IMR-90 (cell line): Measurements from ENCODE around the gene CTIF. TPM values are rescaled to one million over a fixed set of nuclear protein-coding genes. Genes with fewer than 3 reads are reported as not detected.

ENCODE experiments used
- ATAC-seq: fragments of 200-7000 bp; cut with Tn5 transposase; 2 replicates; pipeline ENCODE4 v1.9.1; 2020; ENCODE audit warnings: low read depth, mild to moderate bottlenecking, moderate library complexity
- BruUV-seq: library from RNA; stranded (reverse); fragments of 400-500 nt; replicated peaks from 2 replicates; lab custom pipeline; 2021; lab: Mats Ljungman, UMichigan
- CTCF ChIA-PET: fragments of 300-600 bp; formaldehyde crosslinking; extraction: SDS; loops from one replicate; lab custom pipeline; 2021; ENCODE audit warnings: antibody characterized with exemption; lab: Yijun Ruan, JAX
- POLR2A ChIA-PET: fragments of 300-600 bp; sonication (Branson Sonifier 250); formaldehyde crosslinking; loops from one replicate; lab custom pipeline; 2022; ENCODE audit warnings: antibody characterized with exemption; ENCODE audit not compliant: unreplicated experiment; lab: Charles Lee
- DNase-seq: peaks from one replicate; pipeline ENCODE4 v3.0.0; 2013
- H2AFZ ChIP-seq: replicated peaks from 2 replicates; pipeline ENCODE3; 2013; ENCODE audit warnings: low read length, mild to moderate bottlenecking; ENCODE audit not compliant: poor library complexity
- H2AK5ac ChIP-seq: 2 replicates; pipeline ENCODE4 v1.6.1; 2013; ENCODE audit warnings: low read depth, low read length, inconsistent platforms
- H2AK9ac ChIP-seq: replicated peaks from 2 replicates; pipeline ENCODE3; 2013; ENCODE audit warnings: mild to moderate bottlenecking, low read depth, low read length, moderate library complexity; ENCODE audit not compliant: poor library complexity
- H2BK120ac ChIP-seq: 2 replicates; pipeline ENCODE4 v1.6.1; 2013; ENCODE audit warnings: low read depth, low read length, inconsistent platforms
- H2BK15ac ChIP-seq: 3 replicates; pipeline ENCODE4 v1.6.1; 2013; ENCODE audit warnings: low read depth, low read length, inconsistent platforms
- H2BK20ac ChIP-seq: 2 replicates; pipeline ENCODE4 v1.6.1; 2013; ENCODE audit warnings: low read depth, mild to moderate bottlenecking, inconsistent platforms, low read length, moderate library complexity
- H2BK5ac ChIP-seq: 2 replicates; pipeline ENCODE4 v1.6.1; 2013; ENCODE audit warnings: mild to moderate bottlenecking, low read depth, low read length, inconsistent platforms; ENCODE audit not compliant: poor library complexity, severe bottlenecking
- H3K14ac ChIP-seq: replicated peaks from 2 replicates; pipeline ENCODE4 v1.6.1; 2013; ENCODE audit warnings: low read depth, low read length, inconsistent platforms
- H3K18ac ChIP-seq: 2 replicates; pipeline ENCODE4 v1.6.1; 2013; ENCODE audit warnings: low read depth, low read length, control low read depth
- H3K23ac ChIP-seq: 2 replicates; pipeline ENCODE4 v1.6.1; 2013; ENCODE audit warnings: low read depth, low read length, inconsistent platforms
- H3K27ac ChIP-seq: 2 replicates; pipeline ENCODE4 v1.5.1; 2013; ENCODE audit warnings: mild to moderate bottlenecking, control low read depth, low read length; ENCODE audit not compliant: insufficient read depth
- H3K27me3 ChIP-seq: 2 replicates; pipeline ENCODE4 v1.6.1; 2013; ENCODE audit warnings: low read length; ENCODE audit not compliant: control insufficient read depth, insufficient read depth
- H3K36me3 ChIP-seq: 2 replicates; pipeline ENCODE4 v1.6.1; 2013; ENCODE audit warnings: low read length, mixed read lengths; ENCODE audit not compliant: control insufficient read depth, insufficient read depth
- H3K4ac ChIP-seq: 2 replicates; pipeline ENCODE4 v1.6.1; 2013; ENCODE audit warnings: low read depth, low read length, inconsistent platforms
- H3K4me1 ChIP-seq: 2 replicates; pipeline ENCODE4 v1.6.1; 2013; ENCODE audit warnings: low read length, mixed read lengths; ENCODE audit not compliant: control insufficient read depth, insufficient read depth
- H3K4me2 ChIP-seq: 2 replicates; pipeline ENCODE4 v1.6.1; 2013; ENCODE audit warnings: low read depth, mild to moderate bottlenecking, control low read depth, low read length, moderate library complexity
- H3K4me3 ChIP-seq: 2 replicates; pipeline ENCODE4 v1.5.1; 2013; ENCODE audit warnings: low read depth, mild to moderate bottlenecking, control low read depth, low read length, moderate library complexity; ENCODE audit not compliant: insufficient read depth
- H3K56ac ChIP-seq: 2 replicates; pipeline ENCODE4 v1.6.1; 2013; ENCODE audit warnings: low read length, inconsistent platforms; ENCODE audit not compliant: insufficient read depth; ENCODE audit errors: extremely low read depth
- H3K79me1 ChIP-seq, 2 experiments: 2 replicates each; pipeline ENCODE4 v1.6.1; 2013; ENCODE audit warnings: low read length in 2 of 2, inconsistent platforms in 1 of 2, low read depth in 1 of 2
- H3K9ac ChIP-seq: 2 replicates; pipeline ENCODE4 v1.6.1; 2013; ENCODE audit warnings: low read depth, low read length, control low read depth
- H3K9me1 ChIP-seq: 2 replicates; pipeline ENCODE4 v1.6.1; 2013; ENCODE audit warnings: low read length, inconsistent platforms; ENCODE audit not compliant: insufficient read depth
- H3K9me3 ChIP-seq: 2 replicates; pipeline ENCODE4 v1.6.1; 2013; ENCODE audit warnings: low read length; ENCODE audit not compliant: control insufficient read depth, insufficient read depth
- H4K20me1 ChIP-seq: 2 replicates; pipeline ENCODE4 v1.6.1; 2013; ENCODE audit warnings: low read length, inconsistent platforms; ENCODE audit not compliant: insufficient read depth
- H4K5ac ChIP-seq: 2 replicates; pipeline ENCODE4 v1.6.1; 2013; ENCODE audit warnings: mild to moderate bottlenecking, low read depth, low read length, control low read depth
- H4K8ac ChIP-seq, 2 experiments: 2 replicates each; pipeline ENCODE4 v1.6.1; 2013; ENCODE audit warnings: low read depth in 2 of 2, low read length in 2 of 2, control low read depth in 1 of 2, inconsistent platforms in 1 of 2
- H4K91ac ChIP-seq: 2 replicates; pipeline ENCODE4 v1.6.1; 2013; ENCODE audit warnings: low read depth, low read length, inconsistent platforms; ENCODE audit not compliant: insufficient read depth
- BHLHE40 ChIP-seq: fragments of 150-350 bp; IDR thresholded peaks from 2 replicates; pipeline ENCODE4 v1.6.1; 2016; ENCODE audit warnings: mild to moderate bottlenecking, low read depth, low read length
- CEBPB ChIP-seq: IDR thresholded peaks from 2 replicates; pipeline ENCODE4 v1.6.1; 2012; ENCODE audit warnings: low read depth, low read length, improper control_type of control experiment
- CHD1 ChIP-seq: IDR thresholded peaks from 2 replicates; pipeline ENCODE4 v1.6.1; 2012; ENCODE audit warnings: low read depth, low read length, improper control_type of control experiment
- FOS ChIP-seq: fragments of 150-350 bp; IDR thresholded peaks from 2 replicates; pipeline ENCODE4 v1.6.1; 2016; ENCODE audit warnings: low read depth, low read length
- MAZ ChIP-seq: IDR thresholded peaks from 2 replicates; pipeline ENCODE4 v1.6.1; 2012; ENCODE audit warnings: low read depth, mild to moderate bottlenecking, low read length, improper control_type of control experiment, moderate library complexity, borderline replicate concordance
- MXI1 ChIP-seq: IDR thresholded peaks from 2 replicates; pipeline ENCODE4 v1.6.1; 2012; ENCODE audit warnings: low read depth, mild to moderate bottlenecking, low read length, moderate library complexity, borderline replicate concordance
- NFE2L2 ChIP-seq: fragments of 150-350 bp; IDR thresholded peaks from 2 replicates; pipeline ENCODE4 v1.6.1; 2016; ENCODE audit warnings: low read depth, mild to moderate bottlenecking, low read length
- RAD21 ChIP-seq: IDR thresholded peaks from 2 replicates; pipeline ENCODE4 v1.6.1; 2012; ENCODE audit warnings: low read length, improper control_type of control experiment
- RFX5 ChIP-seq: IDR thresholded peaks from 2 replicates; pipeline ENCODE4 v1.8.0; 2012; ENCODE audit warnings: low read depth, mild to moderate bottlenecking, low read length, moderate library complexity
- SMC3 ChIP-seq: fragments of 150-350 bp; IDR thresholded peaks from 2 replicates; pipeline ENCODE4 v1.6.1; 2016; ENCODE audit warnings: low read depth, mild to moderate bottlenecking, antibody characterized with exemption, low read length, moderate library complexity
- WGBS, 2 experiments: methylation state at CpG; one replicate each; pipeline versions ENCODE4 v1.1.5 to v1.1.7; 2013; ENCODE audit warnings: missing lambda C conversion rate in 2 of 2; ENCODE audit not compliant: insufficient read length in 1 of 2; ENCODE audit errors: extremely low coverage in 2 of 2; 5-methylcytosine and 5-hydroxymethylcytosine counted together
- dilution Hi-C: fragments of 300-500 bp; cut with HindIII; formaldehyde crosslinking; loops from one replicate; pipeline ENCODE4 v1.14.3; 2018; ENCODE audit warnings: low sequenced_read_pairs; ENCODE audit not compliant: unreplicated experiment
- in situ Hi-C: fragments of 300-500 bp; cut with MboI; formaldehyde crosslinking; loops from 3 replicates; pipeline ENCODE4 v1.14.3; 2019; ENCODE audit warnings: low sequenced_read_pairs, inconsistent platforms, mixed read lengths
- intact Hi-C: fragments of 100-400 bp; cut with micrococcal nuclease; formaldehyde crosslinking; loops from 2 replicates; pipeline ENCODE4 v1.10.0; 2022
- polyA plus RNA-seq, 3 experiments: library from polyadenylated mRNA; depleted of rRNA; stranded (reverse); fragments of >200 nt; gene quantifications; 2 replicates each; pipeline ENCODE4 v1.2.3, GENCODE V29; 2012; ENCODE audit warnings: low replicate concordance in 1 of 3
- total RNA-seq: library from RNA; depleted of rRNA; stranded (reverse); fragments of >200 nt; gene quantifications from 2 replicates; pipeline ENCODE4 v1.2.3, GENCODE V29; 2012
- TF ChIP-seq, protein P1 (sequence below): conservative IDR thresholded peaks from 2 replicates; pipeline ENCODE4 v1.5.1; 2012; ENCODE audit warnings: mild to moderate bottlenecking, low read depth, low read length, improper control_type of control experiment
- TF ChIP-seq, protein P2 (sequence below): fragments of 150-350 bp; IDR thresholded peaks from 2 replicates; pipeline ENCODE4 v1.6.1; 2017; ENCODE audit warnings: mild to moderate bottlenecking, antibody characterized with exemption, low read length, low read depth
- TF ChIP-seq, protein P3 (sequence below): fragments of 150-350 bp; IDR thresholded peaks from 2 replicates; pipeline ENCODE4 v1.6.1; 2016; ENCODE audit warnings: low read depth, mild to moderate bottlenecking, low read length, moderate library complexity, borderline replicate concordance

Gene CTIF
- total and polyA plus RNA-seq, 2 of the 4 experiments (the other 2 are of a cell fraction), result 25.1 to 57.0 TPM

DNA sequence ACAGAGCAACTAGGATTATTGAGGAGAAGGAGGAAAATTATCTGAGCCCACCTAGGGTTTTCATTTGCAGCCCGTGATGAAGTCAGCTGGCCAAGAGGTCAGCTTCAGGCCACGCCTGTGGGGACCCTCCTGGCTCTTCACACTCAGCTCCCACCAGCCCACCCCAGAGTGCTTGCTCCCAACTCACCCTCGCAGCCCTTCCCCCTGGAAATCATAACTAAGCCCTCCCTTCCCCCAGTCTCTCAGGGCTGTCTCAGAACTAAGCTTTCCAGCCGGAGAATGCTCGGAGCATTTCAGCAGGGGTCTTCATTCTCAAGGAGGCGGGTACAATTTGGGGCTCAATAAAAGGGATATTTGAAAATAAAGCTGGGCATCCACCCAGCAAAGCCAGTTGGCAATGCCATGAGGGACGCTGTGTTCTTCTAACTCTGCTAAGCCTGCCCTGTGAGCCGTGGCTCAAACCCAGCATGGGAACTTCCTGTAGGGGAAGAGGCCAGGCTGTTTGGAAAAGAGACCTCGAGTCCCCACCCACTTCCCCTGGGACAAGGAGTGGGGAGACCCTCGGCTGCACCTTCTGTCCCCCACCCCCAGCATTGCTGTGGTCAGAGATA, 194.9 kb downstream of the CTIF start (continued):
- no peak for TF ChIP-seq MAZ

DNA sequence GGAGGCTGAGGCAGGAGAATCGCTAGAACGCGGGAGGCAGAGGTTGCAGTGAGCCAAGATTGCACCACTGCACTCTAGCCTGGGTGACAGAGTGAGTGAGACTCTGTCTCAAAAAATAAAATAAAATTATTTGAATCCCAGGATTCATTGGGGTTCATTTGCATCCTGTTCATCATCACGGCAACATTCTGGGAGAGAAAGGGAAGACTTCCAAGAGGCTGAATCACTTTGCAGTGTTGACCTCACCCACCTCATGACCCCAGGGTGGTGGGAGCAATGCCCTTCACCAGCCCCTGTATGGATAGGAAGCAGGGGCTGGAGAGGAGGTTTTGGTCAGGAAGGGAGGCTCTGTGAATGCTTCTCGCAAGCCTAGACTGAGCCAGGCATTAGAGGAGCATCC, 195.6 kb downstream of the CTIF start:
- no peak overlapping the region for H2BK120ac ChIP-seq
- peaks cover 33 to 93% of the 10 kb centered on the region in 2 experiments for H3K79me1 ChIP-seq
- no peak overlapping the region for H2AK9ac ChIP-seq
- ChIA-PET POLR2A (no interaction called here), CTCF (no interaction called here)
- H3K4me2 ChIP-seq, result no peak overlapping the region
- no peak overlapping the region for H4K91ac ChIP-seq
- H3K9me1 ChIP-seq, result peaks cover 42% of the 10 kb centered on the region
- in situ Hi-C loops (no loop called here), dilution Hi-C loops (no loop called here), intact Hi-C loops (no loop called here)
- H4K20me1 ChIP-seq, result peaks cover 52% of the 10 kb centered on the region
- H3K56ac ChIP-seq, result no peak overlapping the region
- H2BK5ac ChIP-seq, result no peak overlapping the region
- H3K27ac ChIP-seq, result no peak overlapping the region
- H3K14ac ChIP-seq, result 0 out of 2 replicates have a peak overlapping the region, but pooled peaks have one; percentile 6
- H3K4ac ChIP-seq, result peak overlapping the region; percentile 29; the same call in 1 of the 2 replicates
- no peak overlapping the region for H4K8ac ChIP-seq
- no peak overlapping the region for H2BK20ac ChIP-seq
- H4K5ac ChIP-seq, result no peak overlapping the region
- DNase-seq (no peak), ATAC-seq (no peak)
- H3K9me3 ChIP-seq, result no peaks in the 10 kb centered on the region
- no peak overlapping the region for H3K18ac ChIP-seq
- WGBS, 2 experiments, result 100% methylated on average over 3 of the region's 5 CpGs; no CpG with 5 or more reads in 1 of the 2 experiments
- peaks cover 10% of the 10 kb centered on the region; the same call in 1 of the 2 replicates for H3K36me3 ChIP-seq
- no peak overlapping the region for H3K23ac ChIP-seq
- no peak overlapping the region for H3K4me3 ChIP-seq
- H2AFZ ChIP-seq, result no peak overlapping the region
- H3K4me1 ChIP-seq, result peaks cover 28% of the 10 kb centered on the region
- H2BK15ac ChIP-seq, result no peak overlapping the region
- H3K27me3 ChIP-seq, result no peaks in the 10 kb centered on the region
- no TSS peak for BruUV-seq
- 0 out of 2 replicates have a peak overlapping the region, but pooled peaks have one; percentile 27 for H2AK5ac ChIP-seq
- H3K9ac ChIP-seq, result no peak overlapping the region
- TF ChIP-seq, protein P1, sequence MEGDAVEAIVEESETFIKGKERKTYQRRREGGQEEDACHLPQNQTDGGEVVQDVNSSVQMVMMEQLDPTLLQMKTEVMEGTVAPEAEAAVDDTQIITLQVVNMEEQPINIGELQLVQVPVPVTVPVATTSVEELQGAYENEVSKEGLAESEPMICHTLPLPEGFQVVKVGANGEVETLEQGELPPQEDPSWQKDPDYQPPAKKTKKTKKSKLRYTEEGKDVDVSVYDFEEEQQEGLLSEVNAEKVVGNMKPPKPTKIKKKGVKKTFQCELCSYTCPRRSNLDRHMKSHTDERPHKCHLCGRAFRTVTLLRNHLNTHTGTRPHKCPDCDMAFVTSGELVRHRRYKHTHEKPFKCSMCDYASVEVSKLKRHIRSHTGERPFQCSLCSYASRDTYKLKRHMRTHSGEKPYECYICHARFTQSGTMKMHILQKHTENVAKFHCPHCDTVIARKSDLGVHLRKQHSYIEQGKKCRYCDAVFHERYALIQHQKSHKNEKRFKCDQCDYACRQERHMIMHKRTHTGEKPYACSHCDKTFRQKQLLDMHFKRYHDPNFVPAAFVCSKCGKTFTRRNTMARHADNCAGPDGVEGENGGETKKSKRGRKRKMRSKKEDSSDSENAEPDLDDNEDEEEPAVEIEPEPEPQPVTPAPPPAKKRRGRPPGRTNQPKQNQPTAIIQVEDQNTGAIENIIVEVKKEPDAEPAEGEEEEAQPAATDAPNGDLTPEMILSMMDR, result no peak
- no peak for TF ChIP-seq SMC3
- no peak for TF ChIP-seq BHLHE40
- TF ChIP-seq MAZ, result no peak
- TF ChIP-seq CHD1, result no peak
- no peak for TF ChIP-seq MXI1
- no peak for TF ChIP-seq NFE2L2
- TF ChIP-seq, protein P2, sequence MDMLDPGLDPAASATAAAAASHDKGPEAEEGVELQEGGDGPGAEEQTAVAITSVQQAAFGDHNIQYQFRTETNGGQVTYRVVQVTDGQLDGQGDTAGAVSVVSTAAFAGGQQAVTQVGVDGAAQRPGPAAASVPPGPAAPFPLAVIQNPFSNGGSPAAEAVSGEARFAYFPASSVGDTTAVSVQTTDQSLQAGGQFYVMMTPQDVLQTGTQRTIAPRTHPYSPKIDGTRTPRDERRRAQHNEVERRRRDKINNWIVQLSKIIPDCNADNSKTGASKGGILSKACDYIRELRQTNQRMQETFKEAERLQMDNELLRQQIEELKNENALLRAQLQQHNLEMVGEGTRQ, result no peak
- TF ChIP-seq RFX5, result no peak
- TF ChIP-seq, protein P3, sequence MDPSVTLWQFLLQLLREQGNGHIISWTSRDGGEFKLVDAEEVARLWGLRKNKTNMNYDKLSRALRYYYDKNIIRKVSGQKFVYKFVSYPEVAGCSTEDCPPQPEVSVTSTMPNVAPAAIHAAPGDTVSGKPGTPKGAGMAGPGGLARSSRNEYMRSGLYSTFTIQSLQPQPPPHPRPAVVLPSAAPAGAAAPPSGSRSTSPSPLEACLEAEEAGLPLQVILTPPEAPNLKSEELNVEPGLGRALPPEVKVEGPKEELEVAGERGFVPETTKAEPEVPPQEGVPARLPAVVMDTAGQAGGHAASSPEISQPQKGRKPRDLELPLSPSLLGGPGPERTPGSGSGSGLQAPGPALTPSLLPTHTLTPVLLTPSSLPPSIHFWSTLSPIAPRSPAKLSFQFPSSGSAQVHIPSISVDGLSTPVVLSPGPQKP, result no peak
- no peak for TF ChIP-seq RAD21
- TF ChIP-seq FOS, result no peak
- TF ChIP-seq CEBPB, result no peak
